Testis (tissue), 2 donors: ENCODE results near the gene GTF2A1.
"Not testable (repeated sequence)": the region's sequence is repeated elsewhere in the genome, so short reads cannot be mapped to it uniquely, and the experiment has no call there.

Experiments used
- CTCF ChIP-seq, 3 experiments: fragments of 450-650 bp in 2 of 3; fragments of 200-600 bp in 1 of 3; sonication (generic) in 1 of 3; IDR thresholded peaks; one replicate each; pipeline ENCODE4 v1.5.1; 2016 to 2019; ENCODE audit warnings: antibody characterized with exemption in 3 of 3, mild to moderate bottlenecking in 2 of 3, moderate library complexity in 1 of 3
- POLR2A ChIP-seq: fragments of 450-650 bp; IDR thresholded peaks from one replicate; pipeline ENCODE4 v1.6.1; 2017; ENCODE audit warnings: antibody characterized with exemption, mild to moderate bottlenecking, moderate library complexity

- TF ChIP-seq CTCF (IDR thresholded peaks at IDR 0.05); POLR2A: not testable (repeated sequence)
These were observed 16.1 kb upstream of the GTF2A1 start for GRCh38 chr14:81236849-81237248.
